GM21723 (cell line): ENCODE measurements around the gene DCPS.
"Not testable (repeated sequence)": the region's sequence is repeated elsewhere in the genome, so short reads cannot be mapped to it uniquely, and the experiment has no call there.

Experiments
- ATAC-seq: cut with Tn5 transposase; IDR thresholded peaks from one replicate; pipeline ENCODE4 v1.9.1; 2021; ENCODE audit warnings: mild to moderate bottlenecking, moderate library complexity; ENCODE audit not compliant: unreplicated experiment

DCPS gene

DNA sequence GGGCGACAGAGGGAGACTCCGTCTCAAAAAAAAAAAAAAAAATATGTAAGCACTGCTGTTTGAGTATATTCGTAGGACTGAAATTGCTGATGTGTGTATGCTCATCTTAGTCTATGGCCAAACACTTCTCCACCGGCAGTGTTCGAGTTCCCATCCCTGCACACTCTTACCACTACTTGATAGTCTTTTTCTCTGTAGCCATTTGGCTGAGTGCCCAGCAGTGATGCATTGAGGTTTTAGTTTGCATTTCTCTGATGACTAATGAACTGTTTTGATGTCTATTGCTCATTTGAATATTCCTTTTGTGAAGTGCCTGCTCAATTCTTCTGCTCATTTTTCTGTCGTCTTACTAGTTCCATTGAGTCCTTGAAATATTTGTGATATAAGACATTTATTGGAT is 19.0 kb upstream of the DCPS start:
- ATAC-seq = peak; percentile 52

- ATAC-seq = no peak
These were observed 15.6 kb upstream of the DCPS start for GRCh38 chr11:126288237-126288636.

GRCh38 chr11:126290887-126291286 is 13.0 kb upstream of the DCPS start:
- ATAC-seq = no peak

- ATAC-seq = no peak
These were observed 10.1 kb upstream of the DCPS start for GRCh38 chr11:126293726-126294125.

GRCh38 chr11:126297004-126297403 is 6.9 kb upstream of the DCPS start:
- no peak for ATAC-seq

DNA sequence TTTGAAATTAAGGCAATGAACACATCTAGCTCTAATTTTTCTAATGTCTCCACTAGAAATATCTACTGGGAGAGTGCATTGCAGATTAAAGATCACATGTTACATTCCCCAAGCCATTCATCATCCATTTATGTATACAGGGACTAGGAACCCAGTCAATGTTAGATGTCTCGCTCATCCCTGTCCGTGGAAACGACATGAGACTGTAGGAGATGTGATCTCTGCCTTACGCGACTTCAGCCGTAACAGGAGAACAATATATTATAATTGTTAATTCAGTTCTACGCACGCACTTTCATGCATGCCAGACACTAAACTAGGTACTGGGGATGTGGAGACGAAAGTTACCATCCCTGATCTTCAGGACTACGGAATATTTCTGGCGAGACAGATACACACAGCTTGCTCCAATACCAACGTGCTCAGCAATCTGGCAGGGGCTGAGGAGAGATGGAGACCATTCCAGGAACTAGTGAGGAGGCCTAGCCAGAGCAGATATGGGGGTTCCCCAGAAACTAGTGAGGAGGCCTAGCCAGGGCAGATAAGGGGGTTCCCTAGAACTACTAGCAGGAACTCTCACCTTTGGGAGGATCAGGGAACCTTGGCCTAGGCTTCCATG is 706 bp downstream of the DCPS start:
- peak; percentile 37 for ATAC-seq

DNA sequence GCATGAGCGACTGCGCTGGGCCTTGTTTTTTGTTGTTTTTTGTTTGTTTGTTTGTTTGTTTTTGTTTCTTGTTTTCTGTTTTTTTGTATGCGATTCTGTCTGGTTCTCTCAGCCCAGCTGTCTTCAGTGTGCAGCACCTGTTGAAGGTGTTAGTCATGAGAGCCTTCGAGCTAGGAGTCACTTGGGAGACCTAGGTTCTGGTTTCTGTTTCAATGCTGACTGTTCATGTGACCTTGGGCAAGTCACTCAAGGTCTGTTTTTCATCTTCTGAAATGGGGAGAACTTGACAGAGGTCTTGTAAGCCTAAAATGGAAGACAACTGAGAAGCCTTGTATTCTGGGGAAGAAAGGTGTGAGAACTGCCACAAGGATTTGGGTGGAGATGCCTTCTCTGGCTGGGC is 1.8 kb downstream of the DCPS start:
- ATAC-seq = peak; percentile 49

GRCh38 chr11:126307706-126308105 is 3.8 kb downstream of the DCPS start:
- ATAC-seq = no peak

- ATAC-seq = no peak
These were observed 4.4 kb downstream of the DCPS start for GRCh38 chr11:126308271-126308671.

DNA sequence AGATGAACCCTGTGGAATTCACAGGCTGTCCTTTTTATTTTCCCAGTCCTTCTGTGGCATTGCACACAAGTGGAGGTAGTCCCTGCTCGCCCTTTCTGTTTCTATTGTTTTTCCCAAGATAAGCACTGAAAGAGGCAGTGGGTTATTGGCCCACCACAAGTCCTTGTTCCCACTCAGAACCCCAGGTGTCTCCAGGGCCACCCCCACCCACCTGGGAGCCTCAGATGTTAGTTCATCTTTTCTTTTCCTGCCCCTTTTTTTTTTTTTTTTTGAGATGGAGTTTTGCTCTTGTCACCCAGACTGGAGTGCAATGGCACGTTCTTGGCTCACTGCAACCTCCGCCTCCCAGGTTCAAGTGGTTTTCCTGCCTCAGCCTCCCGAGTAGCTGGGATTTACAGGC is 4.9 kb downstream of the DCPS start:
- ATAC-seq = not testable (repeated sequence)

GRCh38 chr11:126310200-126310991 is 6.5 kb downstream of the DCPS start:
- peak; percentile 50 for ATAC-seq

DNA sequence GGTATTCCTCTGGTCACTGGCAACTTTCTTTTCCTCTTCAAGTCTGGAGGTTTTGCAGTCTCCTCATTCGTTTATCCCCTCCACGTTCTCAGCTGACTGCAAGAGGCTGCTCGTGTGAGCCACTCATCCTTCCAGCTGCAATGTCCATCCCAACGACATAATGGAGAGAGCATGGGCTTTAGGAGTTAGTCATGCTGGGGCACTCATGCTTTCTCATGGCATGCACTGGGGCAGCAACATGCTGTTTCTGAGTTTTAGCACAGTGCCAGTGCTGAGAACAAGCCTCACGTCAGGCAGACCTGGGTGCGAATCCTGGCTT is 7.1 kb downstream of the DCPS start:
- no peak for ATAC-seq

- ATAC-seq = peak; percentile 76
These were observed 7.8 kb downstream of the DCPS start for GRCh38 chr11:126311401-126312291.

DNA sequence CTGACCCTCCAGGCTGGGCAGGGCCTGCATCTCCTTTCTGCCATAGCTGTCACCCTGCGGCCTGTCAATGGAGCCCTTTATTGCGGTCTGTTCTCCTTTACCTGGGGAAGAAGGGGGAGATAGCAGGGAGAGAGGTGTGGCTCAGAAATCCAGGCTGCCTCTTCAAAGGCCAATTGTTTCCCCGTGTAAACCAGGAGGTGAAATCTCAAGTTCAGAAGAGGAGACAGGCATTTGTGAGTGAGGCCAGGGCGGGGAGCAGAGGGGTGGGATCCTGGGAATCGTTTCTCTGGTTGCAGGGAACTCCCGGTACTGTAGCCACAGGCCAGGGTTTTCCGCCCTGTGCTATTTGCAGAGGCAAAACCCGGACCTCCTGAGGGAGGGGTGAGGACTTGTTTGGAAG is 9.1 kb downstream of the DCPS start:
- ATAC-seq = no peak

- no peak for ATAC-seq
These were observed 10.0 kb downstream of the DCPS start for GRCh38 chr11:126313826-126314225.

DNA sequence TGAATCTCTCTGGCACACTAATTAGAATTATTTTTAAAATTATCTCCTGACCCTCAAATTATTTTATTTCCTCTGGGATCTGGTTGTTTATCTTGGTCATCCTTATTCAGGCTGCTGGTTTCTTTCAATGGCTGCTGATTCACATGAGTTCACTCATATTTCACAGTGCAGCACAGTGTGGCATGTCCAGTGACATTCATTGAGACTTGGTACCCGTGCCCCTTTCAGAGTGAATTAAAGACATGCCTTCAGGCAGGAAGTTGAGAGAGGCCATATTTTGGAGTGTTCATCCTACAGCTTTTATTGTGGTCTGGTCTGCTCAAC is 13.5 kb downstream of the DCPS start:
- no peak for ATAC-seq

- peak; percentile 41 for ATAC-seq
These were observed 14.1 kb downstream of the DCPS start for GRCh38 chr11:126317756-126318573.

- ATAC-seq = peak; percentile 94
These were observed 14.9 kb downstream of the DCPS start for GRCh38 chr11:126318574-126319373.

GRCh38 chr11:126319374-126319740 is 15.5 kb downstream of the DCPS start:
- no peak for ATAC-seq

DNA sequence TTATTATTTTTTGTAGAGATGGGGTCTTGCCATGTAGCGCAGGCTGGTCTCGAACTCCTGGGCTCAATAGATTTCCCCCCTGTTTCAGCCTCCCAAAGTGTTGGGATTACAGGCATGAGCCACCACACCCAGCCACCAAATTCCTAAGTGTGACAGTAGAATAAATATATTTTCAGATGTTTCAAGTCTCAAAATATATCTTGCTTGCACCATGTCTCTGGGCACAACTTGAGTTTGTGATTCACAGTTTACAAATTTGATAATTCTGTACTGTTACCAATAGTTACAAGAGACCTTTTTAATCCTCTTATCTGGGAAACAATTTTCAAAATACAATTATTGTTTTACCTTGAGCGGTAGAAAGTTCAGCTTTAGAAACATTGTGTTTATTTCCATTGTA is 19.1 kb downstream of the DCPS start:
- ATAC-seq = no peak
